HTERT RPE-1 (cell line): ENCODE measurements around the gene SF3B4.
"Not testable (repeated sequence)": the region's sequence is repeated elsewhere in the genome, so short reads cannot be mapped to it uniquely, and the experiment has no call there.

ENCODE experiments used
- in situ Hi-C: fragments of 300-500 bp; cut with MboI; formaldehyde crosslinking; loops from 4 replicates; pipeline ENCODE4 v1.14.3; 2020; ENCODE audit warnings: low sequenced_read_pairs

The SF3B4 gene

GRCh38 chr1:149927563-149928400, at the start of gene SF3B4:
TSS of gene SF3B4 (minus strand) at chr1:149927803. CDS start at chr1:149927759, 44 bp downstream.
- in situ Hi-C loops = no loop called here

- in situ Hi-C loops = no loop called here
Observed at GRCh38 chr1:149977345-149977744, 49.7 kb upstream of the SF3B4 start.

- in situ Hi-C loops = no loop called here
Observed at GRCh38 chr1:149972547-149972946, 44.9 kb upstream of the SF3B4 start.

GRCh38 chr1:149967646-149968045, 40.0 kb upstream of the SF3B4 start:
- in situ Hi-C loops = no loop called here

- in situ Hi-C loops = no loop called here
Observed at GRCh38 chr1:149967041-149967440, 39.4 kb upstream of the SF3B4 start.

GRCh38 chr1:149966405-149966804, 38.8 kb upstream of the SF3B4 start:
- in situ Hi-C loops = no loop called here

GRCh38 chr1:149965440-149965839, 37.8 kb upstream of the SF3B4 start:
- in situ Hi-C loops = no loop called here

- in situ Hi-C loops = no loop called here
Observed at GRCh38 chr1:149963358-149963757, 35.8 kb upstream of the SF3B4 start.

GRCh38 chr1:149962736-149963135, 35.1 kb upstream of the SF3B4 start:
- in situ Hi-C loops = no loop called here

- in situ Hi-C loops = no loop called here
Observed at GRCh38 chr1:149962039-149962647, 34.5 kb upstream of the SF3B4 start.

GRCh38 chr1:149957548-149957947, 29.9 kb upstream of the SF3B4 start:
- in situ Hi-C loops = not testable (repeated sequence)

GRCh38 chr1:149949911-149950310, 22.3 kb upstream of the SF3B4 start:
- in situ Hi-C loops = no loop called here

- in situ Hi-C loops = no loop called here
Observed at GRCh38 chr1:149945206-149945605, 17.6 kb upstream of the SF3B4 start.

- in situ Hi-C loops = no loop called here
Observed at GRCh38 chr1:149942885-149943284, 15.3 kb upstream of the SF3B4 start.

GRCh38 chr1:149942207-149942606, 14.6 kb upstream of the SF3B4 start:
- in situ Hi-C loops = no loop called here

- in situ Hi-C loops = no loop called here
Observed at GRCh38 chr1:149940427-149940826, 12.8 kb upstream of the SF3B4 start.

GRCh38 chr1:149938668-149939003, 11.0 kb upstream of the SF3B4 start:
- in situ Hi-C loops = not testable (repeated sequence)

- in situ Hi-C loops = no loop called here
Observed at GRCh38 chr1:149937759-149938158, 10.2 kb upstream of the SF3B4 start.

- in situ Hi-C loops = no loop called here
Observed at GRCh38 chr1:149936992-149937705, 9.5 kb upstream of the SF3B4 start.

GRCh38 chr1:149936170-149936991, 8.8 kb upstream of the SF3B4 start, which contains the start of gene MTMR11:
TSS of gene MTMR11 (minus strand) at chr1:149936879. CDS start at chr1:149936647, 232 bp downstream.
- in situ Hi-C loops = no loop called here

GRCh38 chr1:149934356-149934755, 6.8 kb upstream of the SF3B4 start:
- in situ Hi-C loops = no loop called here
